Caco-2 (cell line): ENCODE measurements around the gene TMX1. TPM values are rescaled to one million over a fixed set of nuclear protein-coding genes. Genes with fewer than 3 reads are reported as not detected.

Experiments
- BruUV-seq: library from RNA; stranded (reverse); fragments of 400-500 nt; replicated peaks from 2 replicates; lab custom pipeline; 2021; lab: Mats Ljungman, UMichigan
- CTCF ChIA-PET: fragments of 300-600 bp; sonication (Branson Sonifier 250); formaldehyde crosslinking; loops from one replicate; lab custom pipeline; 2022; ENCODE audit warnings: antibody characterized with exemption; lab: Charles Lee
- POLR2A ChIA-PET: fragments of 300-600 bp; sonication (Branson Sonifier 250); formaldehyde crosslinking; loops from one replicate; lab custom pipeline; 2022; ENCODE audit warnings: antibody characterized with exemption; lab: Charles Lee
- DNase-seq, 2 experiments: peaks; one replicate each; pipeline versions ENCODE4 v3.0.0 to v3.0.0-alpha.2; 2020 to 2022
- H3K27me3 ChIP-seq: replicated peaks from 2 replicates; pipeline ENCODE4 v1.6.0; 2011; ENCODE audit warnings: low read length; ENCODE audit not compliant: control insufficient read depth, insufficient read depth
- H3K36me3 ChIP-seq: 2 replicates; pipeline ENCODE4 v1.5.1; 2011; ENCODE audit warnings: low read length; ENCODE audit not compliant: control insufficient read depth, insufficient read depth
- H3K4me1 ChIP-seq: fragments of 250-450 bp; sonication (Bioruptor Pico); 2 replicates; pipeline ENCODE4 v1.5.1; 2020; ENCODE audit warnings: mild to moderate bottlenecking
- H3K4me3 ChIP-seq: 2 replicates; pipeline ENCODE4 v1.5.1; 2011; ENCODE audit warnings: low read depth, mild to moderate bottlenecking, control low read depth, low read length
- H3K9me3 ChIP-seq: fragments of 250-450 bp; sonication (Bioruptor Pico); 2 replicates; pipeline ENCODE4 v1.5.1; 2020; ENCODE audit warnings: mild to moderate bottlenecking, moderate library complexity
- H3K27ac Mint-ChIP-seq: one replicate; pipeline ENCODE4 v1.8.0; 2022; ENCODE audit warnings: mixed read lengths; ENCODE audit not compliant: unreplicated experiment
- H3K27me3 Mint-ChIP-seq: one replicate; pipeline ENCODE4 v1.8.0; 2022; ENCODE audit warnings: mixed read lengths; ENCODE audit not compliant: insufficient read depth, unreplicated experiment
- H3K36me3 Mint-ChIP-seq: one replicate; pipeline ENCODE4 v1.8.0; 2022; ENCODE audit warnings: mild to moderate bottlenecking, mixed read lengths; ENCODE audit not compliant: insufficient read depth, unreplicated experiment
- H3K4me1 Mint-ChIP-seq: one replicate; pipeline ENCODE4 v1.8.0; 2022; ENCODE audit warnings: low read depth, mixed read lengths; ENCODE audit not compliant: unreplicated experiment
- H3K4me3 Mint-ChIP-seq: one replicate; pipeline ENCODE4 v1.8.0; 2022; ENCODE audit warnings: mild to moderate bottlenecking, moderate library complexity, mixed read lengths; ENCODE audit not compliant: unreplicated experiment
- H3K9me3 Mint-ChIP-seq: one replicate; pipeline ENCODE4 v1.8.0; 2022; ENCODE audit warnings: mixed read lengths; ENCODE audit not compliant: unreplicated experiment
- intact Hi-C: fragments of 100-400 bp; cut with micrococcal nuclease; formaldehyde crosslinking; loops from one replicate; pipeline ENCODE4 v1.10.0; 2022; ENCODE audit not compliant: unreplicated experiment
- total RNA-seq: library from RNA; stranded (reverse); gene quantifications from 2 replicates; pipeline ENCODE4 v1.2.3, GENCODE V29; 2022
- TF ChIP-seq, protein P1 (sequence below), 2 experiments: fragments of 200-600 bp in 1 of 2; IDR thresholded peaks; 1 replicate in 1 of 2; 2 replicates in 1 of 2; pipeline versions ENCODE4 v1.5.1 to v1.8.0; 2011 to 2022; ENCODE audit warnings: antibody characterized with exemption in 1 of 2, control low read depth in 1 of 2, inconsistent platforms in 1 of 2, low read depth in 1 of 2, low read length in 1 of 2, mild to moderate bottlenecking in 1 of 2, moderate library complexity in 1 of 2; ENCODE audit not compliant: insufficient read depth in 1 of 2, severe bottlenecking in 1 of 2, unreplicated experiment in 1 of 2

TMX1 gene
- total RNA-seq, 1 experiment from 2014 or later: 44.7 TPM

GRCh38 chr14:51261151-51261550, 21.1 kb downstream of the TMX1 start:
- Mint-ChIP-seq H3K27ac (no peak overlapping the region), H3K4me1 (peaks cover 11% of the 10 kb centered on the region), H3K9me3 (no peaks in the 10 kb centered on the region), H3K4me3 (no peak overlapping the region), H3K36me3 (peaks cover 25% of the 10 kb centered on the region), H3K27me3 (no peaks in the 10 kb centered on the region)
- no peak overlapping the region for H3K4me3 ChIP-seq
- H3K9me3 ChIP-seq: peaks cover 3% of the 10 kb centered on the region; the same call in 1 of the 2 replicates
- H3K27me3 ChIP-seq: no peaks in the 10 kb centered on the region
- H3K4me1 ChIP-seq: no peaks in the 10 kb centered on the region
- TF ChIP-seq, protein P1, sequence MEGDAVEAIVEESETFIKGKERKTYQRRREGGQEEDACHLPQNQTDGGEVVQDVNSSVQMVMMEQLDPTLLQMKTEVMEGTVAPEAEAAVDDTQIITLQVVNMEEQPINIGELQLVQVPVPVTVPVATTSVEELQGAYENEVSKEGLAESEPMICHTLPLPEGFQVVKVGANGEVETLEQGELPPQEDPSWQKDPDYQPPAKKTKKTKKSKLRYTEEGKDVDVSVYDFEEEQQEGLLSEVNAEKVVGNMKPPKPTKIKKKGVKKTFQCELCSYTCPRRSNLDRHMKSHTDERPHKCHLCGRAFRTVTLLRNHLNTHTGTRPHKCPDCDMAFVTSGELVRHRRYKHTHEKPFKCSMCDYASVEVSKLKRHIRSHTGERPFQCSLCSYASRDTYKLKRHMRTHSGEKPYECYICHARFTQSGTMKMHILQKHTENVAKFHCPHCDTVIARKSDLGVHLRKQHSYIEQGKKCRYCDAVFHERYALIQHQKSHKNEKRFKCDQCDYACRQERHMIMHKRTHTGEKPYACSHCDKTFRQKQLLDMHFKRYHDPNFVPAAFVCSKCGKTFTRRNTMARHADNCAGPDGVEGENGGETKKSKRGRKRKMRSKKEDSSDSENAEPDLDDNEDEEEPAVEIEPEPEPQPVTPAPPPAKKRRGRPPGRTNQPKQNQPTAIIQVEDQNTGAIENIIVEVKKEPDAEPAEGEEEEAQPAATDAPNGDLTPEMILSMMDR (IDR thresholded peaks at IDR 0.05; ENCODE audit: insufficient read depth in 1 of 2, low read depth in 1 of 2, low read length in 1 of 2, severe bottlenecking in 1 of 2, unreplicated experiment in 1 of 2): no peak
- no TSS peak for BruUV-seq
- POLR2A ChIA-PET: no interaction called here
- H3K36me3 ChIP-seq: no peaks in the 10 kb centered on the region
- no peak for DNase-seq
- CTCF ChIA-PET: no interaction called here
- intact Hi-C loops: no loop called here

GRCh38 chr14:51262868-51263267, 22.8 kb downstream of the TMX1 start:
- Mint-ChIP-seq H3K27ac (no peak overlapping the region), H3K27me3 (no peaks in the 10 kb centered on the region), H3K9me3 (no peaks in the 10 kb centered on the region), H3K4me3 (no peak overlapping the region), H3K36me3 (peaks cover 14% of the 10 kb centered on the region), H3K4me1 (peaks cover 11% of the 10 kb centered on the region)
- H3K4me3 ChIP-seq: no peak overlapping the region
- H3K27me3 ChIP-seq: no peaks in the 10 kb centered on the region
- no peaks in the 10 kb centered on the region for H3K4me1 ChIP-seq
- ChIA-PET CTCF (interaction anchor here (0.9 kb wide), 1 partner anchor 513 kb away, joined by 3 read pairs; no protein-coding TSS in a partner anchor), POLR2A (no interaction called here)
- H3K9me3 ChIP-seq: peaks cover 3% of the 10 kb centered on the region; the same call in 1 of the 2 replicates
- BruUV-seq: no TSS peak
- DNase-seq: no peak
- TF ChIP-seq, protein P1 (IDR thresholded peaks at IDR 0.05; ENCODE audit: insufficient read depth in 1 of 2, low read depth in 1 of 2, low read length in 1 of 2, severe bottlenecking in 1 of 2, unreplicated experiment in 1 of 2): no peak
- intact Hi-C loops: no loop called here
- H3K36me3 ChIP-seq: no peaks in the 10 kb centered on the region

GRCh38 chr14:51269634-51270033, 29.6 kb downstream of the TMX1 start:
- Histone ChIP-seq H3K4me1 (no peaks in the 10 kb centered on the region), H3K27me3 (no peaks in the 10 kb centered on the region), H3K9me3 (no peaks in the 10 kb centered on the region), H3K4me3 (no peak overlapping the region), H3K36me3 (no peaks in the 10 kb centered on the region)
- intact Hi-C loops: no loop called here
- no peaks in the 10 kb centered on the region for H3K27me3 Mint-ChIP-seq
- ChIA-PET POLR2A (no interaction called here), CTCF (no interaction called here)
- no peaks in the 10 kb centered on the region for H3K9me3 Mint-ChIP-seq
- TF ChIP-seq, protein P1 (IDR thresholded peaks at IDR 0.05; ENCODE audit: insufficient read depth in 1 of 2, low read depth in 1 of 2, low read length in 1 of 2, severe bottlenecking in 1 of 2, unreplicated experiment in 1 of 2): no peak
- BruUV-seq: no TSS peak
- H3K4me1 Mint-ChIP-seq: no peaks in the 10 kb centered on the region
- H3K27ac Mint-ChIP-seq: no peak overlapping the region
- no peak overlapping the region for H3K4me3 Mint-ChIP-seq
- no peak for DNase-seq
- no peaks in the 10 kb centered on the region for H3K36me3 Mint-ChIP-seq
